OCI-LY1 (cell line): Measurements from ENCODE around the gene PRKCH.

ENCODE experiments used
- H2AFZ ChIP-seq: fragments of 200-600 bp; sonication (generic), shearing (Covaris generic); 2 replicates; pipeline ENCODE4 v1.6.0; 2014; ENCODE audit warnings: antibody characterized with exemption, mild to moderate bottlenecking, low read length
- H3F3A ChIP-seq: fragments of 200-600 bp; sonication (generic), shearing (Covaris generic); 2 replicates; pipeline ENCODE4 v1.6.0; 2014; ENCODE audit warnings: mild to moderate bottlenecking, antibody characterized with exemption, low read length, moderate library complexity; ENCODE audit not compliant: insufficient read depth
- H3K27ac ChIP-seq: fragments of 200-600 bp; sonication (generic); 2 replicates; pipeline ENCODE4 v1.5.1; 2014; ENCODE audit warnings: low read length, mixed run types, mild to moderate bottlenecking, low read depth; ENCODE audit not compliant: poor library complexity, severe bottlenecking
- H3K27me3 ChIP-seq: fragments of 200-600 bp; sonication (generic); 2 replicates; pipeline ENCODE4 v1.6.0; 2014; ENCODE audit warnings: antibody characterized with exemption, mild to moderate bottlenecking, low read length, moderate library complexity; ENCODE audit not compliant: insufficient read depth
- H3K36me3 ChIP-seq: fragments of 200-600 bp; sonication (generic); 2 replicates; pipeline ENCODE4 v1.6.1; 2014; ENCODE audit warnings: mild to moderate bottlenecking, antibody characterized with exemption, low read length, moderate library complexity, mixed read lengths; ENCODE audit not compliant: insufficient read depth
- H3K4me1 ChIP-seq: fragments of 200-600 bp; sonication (generic); 2 replicates; pipeline ENCODE4 v1.5.1; 2014; ENCODE audit warnings: mild to moderate bottlenecking, low read length, moderate library complexity; ENCODE audit not compliant: insufficient read depth, severe bottlenecking
- H3K4me2 ChIP-seq: fragments of 200-600 bp; sonication (generic), shearing (Covaris generic); 2 replicates; pipeline ENCODE4 v1.6.1; 2014; ENCODE audit warnings: low read length
- H3K4me3 ChIP-seq: fragments of 200-600 bp; sonication (generic); 2 replicates; pipeline ENCODE4 v1.5.1; 2014; ENCODE audit warnings: low read length, low read depth, mild to moderate bottlenecking, mixed read lengths; ENCODE audit not compliant: poor library complexity, severe bottlenecking
- H3K79me2 ChIP-seq: fragments of 200-600 bp; shearing (Covaris generic); 2 replicates; pipeline ENCODE4 v1.6.1; 2016; ENCODE audit warnings: mixed run types, low read length, mixed read lengths; ENCODE audit not compliant: insufficient read depth
- H3K9ac ChIP-seq: fragments of 200-600 bp; sonication (generic), shearing (Covaris generic); 2 replicates; pipeline ENCODE4 v1.6.1; 2014; ENCODE audit warnings: mild to moderate bottlenecking, low read length, mixed read lengths
- H3K9me2 ChIP-seq: fragments of 200-600 bp; sonication (generic), shearing (Covaris generic); 2 replicates; pipeline ENCODE4 v1.6.1; 2014; ENCODE audit warnings: low read depth, mild to moderate bottlenecking, low read length, mixed read lengths
- H3K9me3 ChIP-seq: fragments of 200-600 bp; shearing (Covaris generic); 2 replicates; pipeline ENCODE4 v1.6.1; 2014; ENCODE audit warnings: low read length, mixed read lengths
- H4K20me1 ChIP-seq: fragments of 200-600 bp; sonication (generic), shearing (Covaris generic); 2 replicates; pipeline ENCODE4 v1.6.0; 2016; ENCODE audit warnings: mild to moderate bottlenecking, low read length; ENCODE audit not compliant: insufficient read depth
- CTCF ChIP-seq: fragments of 200-600 bp; sonication (generic), shearing (Covaris generic); IDR thresholded peaks from 2 replicates; pipeline ENCODE4 v1.5.1; 2017; ENCODE audit warnings: mild to moderate bottlenecking, antibody characterized with exemption, low read length, moderate library complexity, mixed read lengths
- EZH2 ChIP-seq: fragments of 200-600 bp; sonication (generic), shearing (Covaris generic); IDR thresholded peaks from 2 replicates; pipeline ENCODE4 v1.8.0; 2017; ENCODE audit warnings: borderline replicate concordance, mixed run types, mild to moderate bottlenecking, antibody characterized with exemption, low read length, moderate library complexity, mixed read lengths

PRKCH gene

GRCh38 chr14:61435563-61436337, 114.4 kb downstream of the PRKCH start:
- TF ChIP-seq CTCF (no peak), EZH2 (no peak)
- Histone ChIP-seq H2AFZ (no peak overlapping the region), H3K4me1 (no peaks in the 10 kb centered on the region), H3F3A (no peaks in the 10 kb centered on the region), H3K4me3 (no peak overlapping the region), H3K27ac (no peak overlapping the region), H3K27me3 (peaks cover 7% of the 10 kb centered on the region; the same call in 1 of the 2 replicates), H3K36me3 (no peaks in the 10 kb centered on the region), H3K4me2 (no peak overlapping the region), H3K9me2 (no peaks in the 10 kb centered on the region), H3K9ac (no peak overlapping the region), H4K20me1 (no peaks in the 10 kb centered on the region), H3K79me2 (no peaks in the 10 kb centered on the region), H3K9me3 (no peaks in the 10 kb centered on the region)

- Histone ChIP-seq H3K79me2 (no peaks in the 10 kb centered on the region), H3K27me3 (no peaks in the 10 kb centered on the region; the same call in 1 of the 2 replicates), H3F3A (no peaks in the 10 kb centered on the region), H3K4me2 (no peak overlapping the region), H3K4me3 (no peak overlapping the region), H3K9me2 (no peaks in the 10 kb centered on the region), H4K20me1 (no peaks in the 10 kb centered on the region), H3K4me1 (no peaks in the 10 kb centered on the region), H3K9ac (no peak overlapping the region), H3K36me3 (no peaks in the 10 kb centered on the region), H3K27ac (no peak overlapping the region), H2AFZ (no peak overlapping the region), H3K9me3 (no peaks in the 10 kb centered on the region)
- TF ChIP-seq EZH2 (no peak), CTCF (no peak)
Observed at GRCh38 chr14:61437381-61437780, 116.0 kb downstream of the PRKCH start.

- no peak overlapping the region for H3K27ac ChIP-seq
- H3K4me2 ChIP-seq: no peak overlapping the region
Observed at GRCh38 chr14:61438036-61438435, 116.7 kb downstream of the PRKCH start.

More at GRCh38 chr14:61438036-61438435, 116.7 kb downstream of the PRKCH start:
- no peaks in the 10 kb centered on the region for H3K79me2 ChIP-seq
- H3K4me1 ChIP-seq: no peaks in the 10 kb centered on the region
- H3K9me3 ChIP-seq: no peaks in the 10 kb centered on the region
- H3K36me3 ChIP-seq: no peaks in the 10 kb centered on the region
- H3K9me2 ChIP-seq: no peaks in the 10 kb centered on the region
- no peak overlapping the region for H2AFZ ChIP-seq
- TF ChIP-seq EZH2 (no peak), CTCF (no peak)
- no peak overlapping the region for H3K4me3 ChIP-seq
- no peaks in the 10 kb centered on the region for H4K20me1 ChIP-seq
- H3F3A ChIP-seq: no peaks in the 10 kb centered on the region
- no peak overlapping the region for H3K9ac ChIP-seq
- H3K27me3 ChIP-seq: no peaks in the 10 kb centered on the region
